Astrocyte (in vitro differentiated cells and primary cell): ENCODE measurements around the gene SENP1.

Experiments used
- CTCF ChIP-seq: IDR thresholded peaks from 2 replicates; pipeline ENCODE4 v1.5.1; 2011; ENCODE audit warnings: low read depth, mild to moderate bottlenecking, inconsistent platforms, low read length, moderate library complexity; ENCODE audit not compliant: insufficient read depth
- EZH2 ChIP-seq: IDR thresholded peaks from 2 replicates; pipeline ENCODE4 v1.6.1; 2012; ENCODE audit warnings: mild to moderate bottlenecking, low read length, inconsistent platforms; ENCODE audit not compliant: insufficient read depth

GRCh38 chr12:48063530-48063929, 42.3 kb downstream of the SENP1 start:
- TF ChIP-seq EZH2 = no peak
- TF ChIP-seq CTCF = no peak
